Sigmoid colon (tissue), 4 donors: Measurements from ENCODE around the gene GSN.

ENCODE experiments used
- CTCF ChIP-seq, 4 experiments: fragments of 450-650 bp in 3 of 4; fragments of 200-600 bp in 1 of 4; IDR thresholded peaks; one replicate each; pipeline ENCODE4 v1.5.1; 2016 to 2019; ENCODE audit warnings: antibody characterized with exemption in 4 of 4, mild to moderate bottlenecking in 3 of 4, moderate library complexity in 2 of 4
- POLR2AphosphoS5 ChIP-seq, 4 donors: sonication (generic); formaldehyde crosslinking; IDR thresholded peaks; one replicate each; pipeline ENCODE4 v1.6.1; 2017; ENCODE audit warnings: antibody characterized with exemption in 4 of 4

GRCh38 chr9:121353241-121354061 lies 85.5 kb downstream of the GSN start:
- TF ChIP-seq POLR2AphosphoS5 (IDR thresholded peaks at IDR 0.05) (no peak), CTCF (IDR thresholded peaks at IDR 0.05) (no peak)
